Right lobe of liver (tissue), 6 donors: ENCODE results near the gene BANK1. TPM values are rescaled to one million over a fixed set of nuclear protein-coding genes. Genes with fewer than 3 reads are reported as not detected.

Source experiments
- ATAC-seq, 4 donors: fragments of 200-7000 bp; cut with Tn5 transposase; one replicate each; pipeline ENCODE4 v1.9.1; 2020; ENCODE audit warnings: mild to moderate bottlenecking in 4 of 4, moderate library complexity in 4 of 4
- DNase-seq, 3 donors: peaks; one replicate each; pipeline ENCODE4 v3.0.0-alpha.2; 2020
- H3K27ac ChIP-seq, 3 donors: fragments of 200-600 bp; one replicate each; pipeline ENCODE4 v1.8.0; 2022
- H3K27me3 ChIP-seq, 2 donors: fragments of 200-600 bp; one replicate each; pipeline ENCODE4 v1.8.0; 2022
- H3K36me3 ChIP-seq, 4 donors: fragments of 200-600 bp; sonication (generic) in 1 of 4; one replicate each; pipeline versions ENCODE4 v1.5.1 to v1.8.0; 2017 to 2022; ENCODE audit warnings: control low read depth in 1 of 4
- H3K4me1 ChIP-seq, 4 donors: fragments of 200-600 bp; sonication (generic) in 1 of 4; one replicate each; pipeline versions ENCODE4 v1.5.1 to v1.8.0; 2017 to 2022; ENCODE audit warnings: control low read depth in 1 of 4
- H3K4me3 ChIP-seq, 3 donors: fragments of 200-600 bp; one replicate each; pipeline ENCODE4 v1.8.0; 2022
- H3K9me3 ChIP-seq, 4 donors: fragments of 200-600 bp; sonication (generic) in 1 of 4; one replicate each; pipeline versions ENCODE4 v1.5.1 to v1.8.0; 2017 to 2022; ENCODE audit warnings: control low read depth in 1 of 4
- POLR2A ChIP-seq: fragments of 450-650 bp; IDR thresholded peaks from one replicate; pipeline ENCODE4 v1.6.1; 2017; ENCODE audit warnings: antibody characterized with exemption, mild to moderate bottlenecking
- WGBS: methylation state at CpG from one replicate; pipeline ENCODE4 v1.1.6; 2018; ENCODE audit warnings: low coverage, low lambda C conversion rate; ENCODE audit not compliant: insufficient coverage; ENCODE audit errors: missing lambda C conversion rate; 5-methylcytosine and 5-hydroxymethylcytosine counted together
- intact Hi-C, 2 donors: fragments of 100-400 bp; cut with DNase I; formaldehyde crosslinking; loops; one replicate each; pipeline versions ENCODE4 v1.11.2 to v1.14.1; 2022
- total RNA-seq, 6 experiments: library from RNA; depleted of rRNA in 2 of 6; stranded (reverse); fragments of >200 nt in 2 of 6; fragmentation: NEBNext Ultra II Directional in 3 of 6; extraction: Animal tissue kit (Norgen Biotek cat#: 25700) in 3 of 6; gene quantifications; one replicate each; pipeline versions ENCODE4 v1.1.0 to v1.2.4, GENCODE V29; 2016 to 2023
- TF ChIP-seq, protein P1 (sequence below), 4 donors: fragments of 200-600 bp in 3 of 4; fragments of 450-650 bp in 1 of 4; IDR thresholded peaks; one replicate each; pipeline versions ENCODE4 v1.5.1 to v1.8.0; 2016 to 2022; ENCODE audit warnings: antibody characterized with exemption in 4 of 4, mild to moderate bottlenecking in 2 of 4
- donor health status: DM: no; HTN: yes; CAD: no.
- donor health status: DM: no; HTN: no; CAD: no.
- donor health status: DM: no; HTN: no; CAD: no.
- donor health status: DM: no; HTN: yes; CAD: no.
- donor health status: DM: no; HTN: yes; CAD: no.

BANK1 gene
- total RNA-seq, 6 experiments from 2014 or later = 0.06 to 0.84 (median 0.27) TPM; not detected in 2

DNA sequence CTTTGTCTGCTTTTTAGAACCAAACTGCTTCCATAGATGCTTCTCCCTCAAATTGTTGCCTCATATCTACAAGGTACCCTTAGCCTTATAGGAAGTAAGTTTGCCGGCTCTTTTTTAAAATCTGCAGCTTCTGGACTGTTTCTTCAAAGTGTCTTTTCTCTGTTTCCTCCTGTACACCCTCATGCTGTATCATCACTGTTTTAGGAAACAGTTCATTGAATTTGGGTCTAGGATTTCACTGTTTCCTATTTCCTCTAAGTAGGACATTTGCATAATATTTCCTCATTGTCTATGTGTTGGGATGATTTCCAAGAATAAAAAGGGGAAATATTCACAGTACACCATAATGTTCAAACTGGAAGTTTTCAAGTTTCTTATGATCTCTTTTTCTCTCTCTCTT is 43.0 kb downstream of the BANK1 start:
- TF ChIP-seq, protein P1, sequence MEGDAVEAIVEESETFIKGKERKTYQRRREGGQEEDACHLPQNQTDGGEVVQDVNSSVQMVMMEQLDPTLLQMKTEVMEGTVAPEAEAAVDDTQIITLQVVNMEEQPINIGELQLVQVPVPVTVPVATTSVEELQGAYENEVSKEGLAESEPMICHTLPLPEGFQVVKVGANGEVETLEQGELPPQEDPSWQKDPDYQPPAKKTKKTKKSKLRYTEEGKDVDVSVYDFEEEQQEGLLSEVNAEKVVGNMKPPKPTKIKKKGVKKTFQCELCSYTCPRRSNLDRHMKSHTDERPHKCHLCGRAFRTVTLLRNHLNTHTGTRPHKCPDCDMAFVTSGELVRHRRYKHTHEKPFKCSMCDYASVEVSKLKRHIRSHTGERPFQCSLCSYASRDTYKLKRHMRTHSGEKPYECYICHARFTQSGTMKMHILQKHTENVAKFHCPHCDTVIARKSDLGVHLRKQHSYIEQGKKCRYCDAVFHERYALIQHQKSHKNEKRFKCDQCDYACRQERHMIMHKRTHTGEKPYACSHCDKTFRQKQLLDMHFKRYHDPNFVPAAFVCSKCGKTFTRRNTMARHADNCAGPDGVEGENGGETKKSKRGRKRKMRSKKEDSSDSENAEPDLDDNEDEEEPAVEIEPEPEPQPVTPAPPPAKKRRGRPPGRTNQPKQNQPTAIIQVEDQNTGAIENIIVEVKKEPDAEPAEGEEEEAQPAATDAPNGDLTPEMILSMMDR (IDR thresholded peaks at IDR 0.05) = no peak
- TF ChIP-seq POLR2A = no peak
- no peak overlapping the region for H3K4me3 ChIP-seq
- peak in 2 of 4 donors; percentile 33 to 36 for ATAC-seq
- H3K4me1 ChIP-seq = no peaks in the 10 kb centered on the region
- no peaks in the 10 kb centered on the region for H3K36me3 ChIP-seq
- H3K27me3 ChIP-seq = no peaks in the 10 kb centered on the region
- intact Hi-C loops = no loop called here
- H3K27ac ChIP-seq = no peak overlapping the region
- DNase-seq = no peak
- no peaks in the 10 kb centered on the region for H3K9me3 ChIP-seq
- 38% methylated on average over 1 of the region's 1 CpG for WGBS

DNA sequence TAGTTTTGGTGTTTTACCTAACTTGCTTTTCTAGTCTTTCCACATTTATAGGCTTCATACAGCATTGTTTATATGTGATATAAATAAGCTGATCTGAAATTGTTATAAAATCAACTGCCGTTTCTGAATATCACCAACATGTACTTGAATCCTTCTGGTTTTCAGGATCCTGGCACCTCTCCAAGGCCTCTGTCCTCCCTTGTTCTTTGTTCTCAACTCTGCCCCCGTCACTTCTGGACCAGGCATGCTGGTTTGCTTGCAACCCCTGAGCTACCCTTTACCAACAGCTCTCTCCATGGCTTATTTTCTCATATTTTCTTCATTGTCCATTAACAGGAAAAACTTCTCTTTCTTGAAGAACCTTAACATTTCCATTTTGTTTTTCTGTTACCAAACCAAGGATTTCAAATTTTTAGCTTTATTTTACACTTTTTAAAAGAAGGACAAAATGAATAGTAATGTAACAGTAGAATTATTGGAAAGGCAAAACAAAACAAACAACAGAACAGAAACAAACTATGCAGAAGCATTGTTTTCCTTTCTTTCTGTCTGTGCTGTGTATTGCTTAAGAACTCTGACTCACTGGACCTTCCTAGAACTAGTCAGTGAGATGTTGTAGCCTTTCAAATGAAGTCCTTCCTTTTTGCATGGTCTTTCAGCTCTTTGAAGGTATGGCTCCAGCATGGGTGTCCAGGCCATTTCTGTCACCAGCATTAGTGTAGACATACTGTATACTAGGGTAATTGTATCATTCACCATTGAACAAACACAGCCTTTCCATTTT is 44.8 kb downstream of the BANK1 start:
- ATAC-seq (no peak), DNase-seq (no peak)
- TF ChIP-seq, protein P1 (IDR thresholded peaks at IDR 0.05) = no peak
- TF ChIP-seq POLR2A = no peak
- H3K4me1 ChIP-seq = no peaks in the 10 kb centered on the region
- H3K4me3 ChIP-seq = no peak overlapping the region
- WGBS = 32% methylated on average over 2 of the region's 2 CpGs
- no peak overlapping the region for H3K27ac ChIP-seq
- no peaks in the 10 kb centered on the region for H3K9me3 ChIP-seq
- H3K27me3 ChIP-seq = no peaks in the 10 kb centered on the region
- H3K36me3 ChIP-seq = no peaks in the 10 kb centered on the region
- intact Hi-C loops = no loop called here

DNA sequence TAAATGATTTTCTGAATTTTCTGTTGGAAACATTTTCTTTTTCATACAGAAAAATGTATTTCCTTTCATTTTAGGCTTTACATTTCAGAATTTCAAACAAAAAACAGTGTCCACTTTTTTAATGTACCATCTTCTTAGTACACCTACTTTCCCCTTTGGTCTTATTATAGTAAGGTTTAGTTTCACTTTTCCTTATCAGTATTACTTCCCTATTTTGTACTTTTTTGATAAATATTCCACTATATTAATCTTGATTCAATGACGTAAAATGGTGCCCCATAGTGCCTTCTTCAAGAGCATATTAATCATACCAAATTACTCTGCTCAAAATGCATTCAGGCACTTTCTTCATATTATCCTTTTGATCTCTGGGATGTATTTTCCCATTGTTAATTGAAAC is 52.5 kb downstream of the BANK1 start:
- intact Hi-C loops = no loop called here
- TF ChIP-seq, protein P1 (IDR thresholded peaks at IDR 0.05) = no peak
- no peak for TF ChIP-seq POLR2A
- DNase-seq (no peak), ATAC-seq (no peak)
- Histone ChIP-seq H3K27ac (no peak overlapping the region), H3K36me3 (no peaks in the 10 kb centered on the region), H3K4me1 (no peaks in the 10 kb centered on the region), H3K9me3 (no peaks in the 10 kb centered on the region), H3K27me3 (no peaks in the 10 kb centered on the region), H3K4me3 (no peak overlapping the region)
- 27% methylated on average over 1 of the region's 1 CpG for WGBS

DNA sequence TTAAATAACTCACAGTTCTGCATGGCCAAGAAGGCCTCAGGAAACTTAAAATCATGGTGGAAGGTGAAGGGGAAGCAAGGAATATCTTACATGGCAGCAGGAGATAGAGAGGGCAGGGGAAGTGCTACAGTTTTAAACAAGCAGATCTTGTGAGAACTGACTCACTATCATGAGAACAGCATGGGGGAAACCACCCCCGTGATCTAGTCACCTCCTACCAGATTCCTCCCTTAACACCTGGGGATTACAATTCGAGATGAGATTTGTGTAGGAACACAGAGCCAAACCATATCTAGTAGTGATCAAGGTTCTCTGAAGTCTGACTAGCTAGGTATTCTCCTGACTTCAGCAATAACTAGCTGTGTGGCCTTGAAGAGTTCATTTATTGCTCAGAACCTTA is 56.0 kb downstream of the BANK1 start:
- DNase-seq = no peak
- 50% methylated on average over 2 of the region's 2 CpGs for WGBS
- no peak for TF ChIP-seq POLR2A
- intact Hi-C loops = no loop called here
- Histone ChIP-seq H3K4me1 (no peaks in the 10 kb centered on the region), H3K4me3 (no peak overlapping the region), H3K36me3 (no peaks in the 10 kb centered on the region), H3K27me3 (no peaks in the 10 kb centered on the region), H3K27ac (no peak overlapping the region), H3K9me3 (no peaks in the 10 kb centered on the region)
- no peak for ATAC-seq

DNA sequence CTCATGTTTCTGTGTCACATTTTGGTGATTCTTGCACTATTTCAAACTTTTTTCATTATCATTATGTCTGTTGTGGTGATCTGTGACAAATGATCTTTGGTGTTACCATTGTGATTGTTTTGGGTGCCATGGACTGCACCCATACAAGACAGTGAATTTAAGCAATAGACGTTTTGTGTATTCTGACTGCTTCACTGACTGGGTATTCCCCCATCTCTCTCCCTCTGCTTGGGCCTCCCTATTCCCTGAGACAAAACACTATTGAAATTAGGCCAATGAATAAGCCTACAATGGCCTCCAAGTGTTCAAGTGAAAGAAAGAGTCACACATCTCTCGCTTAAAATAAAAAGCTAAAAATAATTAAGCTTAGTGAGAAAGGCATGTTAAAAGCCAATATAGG is 60.2 kb downstream of the BANK1 start:
- H3K36me3 ChIP-seq = no peaks in the 10 kb centered on the region
- intact Hi-C loops = no loop called here
- no peak for ATAC-seq
- H3K4me1 ChIP-seq = no peaks in the 10 kb centered on the region
- no peaks in the 10 kb centered on the region for H3K27me3 ChIP-seq
- no peak for DNase-seq
- 51% methylated on average over 2 of the region's 2 CpGs for WGBS
- no peaks in the 10 kb centered on the region for H3K9me3 ChIP-seq
- no peak overlapping the region for H3K27ac ChIP-seq
- no peak overlapping the region for H3K4me3 ChIP-seq
- no peak for TF ChIP-seq POLR2A
- TF ChIP-seq, protein P1 (IDR thresholded peaks at IDR 0.05) = no peak
